Epithelial cell of esophagus (primary cell): Measurements from ENCODE around the gene METTL24.
"Not testable (repeated sequence)": the region's sequence is repeated elsewhere in the genome, so short reads cannot be mapped to it uniquely, and the experiment has no call there.

Experiments used
- DNase-seq: peaks from one replicate; pipeline ENCODE4 v3.0.0; 2010; ENCODE audit warnings: low read depth
- H3K4me3 ChIP-seq: 2 replicates; pipeline ENCODE4 v1.5.1; 2011; ENCODE audit warnings: mild to moderate bottlenecking, low read length, control low read depth
- CTCF ChIP-seq: IDR thresholded peaks from 2 replicates; pipeline ENCODE4 v1.5.1; 2011; ENCODE audit warnings: low read depth, mild to moderate bottlenecking, low read length, control low read depth, inconsistent platforms; ENCODE audit not compliant: insufficient read depth; ENCODE audit errors: missing control alignments

Gene METTL24

GRCh38 chr6:110287462-110288341 is 70.4 kb downstream of the METTL24 start:
- no peak overlapping the region for H3K4me3 ChIP-seq
- TF ChIP-seq CTCF, result no peak
- DNase-seq, result no peak

- H3K4me3 ChIP-seq, result no peak overlapping the region
- no peak for TF ChIP-seq CTCF
- peak; percentile 51 for DNase-seq
These were observed 72.7 kb downstream of the METTL24 start for GRCh38 chr6:110285306-110286060.

GRCh38 chr6:110284855-110285254 is 73.3 kb downstream of the METTL24 start:
- H3K4me3 ChIP-seq, result no peak overlapping the region
- DNase-seq, result no peak
- no peak for TF ChIP-seq CTCF

GRCh38 chr6:110283657-110284056 is 74.5 kb downstream of the METTL24 start:
- no peak for TF ChIP-seq CTCF

GRCh38 chr6:110282412-110282811 is 75.7 kb downstream of the METTL24 start:
- DNase-seq, result no peak
- no peak overlapping the region for H3K4me3 ChIP-seq
- TF ChIP-seq CTCF, result no peak

More at GRCh38 chr6:110283657-110284056, 74.5 kb downstream of the METTL24 start:
- H3K4me3 ChIP-seq, result no peak overlapping the region
- DNase-seq, result no peak

- DNase-seq, result no peak
- H3K4me3 ChIP-seq, result no peak overlapping the region
- TF ChIP-seq CTCF, result no peak
These were observed 81.0 kb downstream of the METTL24 start for GRCh38 chr6:110277100-110277665.

GRCh38 chr6:110272781-110273180 is 85.4 kb downstream of the METTL24 start:
- not testable (repeated sequence) for DNase-seq, H3K4me3 ChIP-seq
